Ecto neural progenitor cell (in vitro differentiated cells): ENCODE measurements around the gene ERVMER34-1.

Source experiments
- DNase-seq: peaks from one replicate; pipeline ENCODE4 v3.0.0-alpha.2; 2018; ENCODE audit warnings: low spot score

Gene ERVMER34-1

GRCh38 chr4:52718123-52718522 is 33.1 kb downstream of the ERVMER34-1 start:
- no peak for DNase-seq

DNA sequence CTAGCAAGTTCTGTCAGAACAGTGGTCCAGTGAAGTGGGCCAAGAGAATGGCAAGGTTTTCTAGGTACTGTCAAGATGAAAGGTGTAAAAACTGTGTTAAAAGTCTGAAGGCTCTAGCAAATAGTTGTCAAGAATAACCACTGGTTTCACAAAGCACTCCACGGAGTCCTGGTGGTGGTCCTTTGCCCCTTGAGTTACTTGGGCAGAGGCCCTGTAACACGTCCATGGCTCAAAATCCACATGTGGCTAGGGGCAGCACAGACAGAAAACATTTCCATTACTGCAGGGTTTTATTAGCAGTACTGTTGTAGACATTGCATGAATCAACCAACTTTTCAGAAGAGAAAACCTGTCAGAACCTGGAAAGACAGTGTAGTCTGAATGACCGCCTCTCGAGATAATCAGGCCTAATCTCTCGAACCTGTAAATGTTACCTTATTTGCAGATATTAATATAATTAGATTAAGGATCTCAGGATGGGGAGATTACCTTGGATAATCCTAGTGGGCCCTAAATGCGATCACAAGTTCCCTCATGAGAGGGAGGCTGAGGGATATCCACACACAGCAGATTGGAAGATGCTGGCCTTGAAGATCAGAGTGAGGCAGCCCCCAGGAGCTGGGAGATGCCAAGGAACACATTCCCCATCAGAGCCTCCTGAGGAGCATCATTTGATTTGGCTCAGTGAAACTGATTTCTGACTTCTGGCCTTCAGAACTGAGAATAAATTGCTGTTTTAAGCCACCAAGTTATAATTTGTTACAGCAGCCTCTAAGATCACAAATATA is 34.7 kb downstream of the ERVMER34-1 start:
- DNase-seq: no peak

DNA sequence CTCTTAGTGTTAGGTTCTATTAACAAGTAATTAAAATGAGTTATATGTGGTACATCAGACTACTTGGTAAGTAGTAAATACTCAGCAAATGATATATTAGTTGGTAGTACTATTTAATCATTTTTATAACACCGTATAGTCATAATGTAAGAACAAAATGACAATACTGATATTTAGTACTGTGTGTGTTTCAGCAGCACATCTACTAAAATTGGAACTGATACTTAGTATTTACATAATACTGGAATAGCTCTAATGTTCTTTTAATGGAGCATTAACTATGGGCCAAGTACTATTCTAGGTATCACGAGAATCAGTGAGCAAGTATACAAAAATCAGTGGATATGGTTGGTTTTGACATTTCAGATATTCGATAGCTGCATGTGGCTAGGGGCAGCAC is 35.3 kb downstream of the ERVMER34-1 start:
- DNase-seq: no peak

DNA sequence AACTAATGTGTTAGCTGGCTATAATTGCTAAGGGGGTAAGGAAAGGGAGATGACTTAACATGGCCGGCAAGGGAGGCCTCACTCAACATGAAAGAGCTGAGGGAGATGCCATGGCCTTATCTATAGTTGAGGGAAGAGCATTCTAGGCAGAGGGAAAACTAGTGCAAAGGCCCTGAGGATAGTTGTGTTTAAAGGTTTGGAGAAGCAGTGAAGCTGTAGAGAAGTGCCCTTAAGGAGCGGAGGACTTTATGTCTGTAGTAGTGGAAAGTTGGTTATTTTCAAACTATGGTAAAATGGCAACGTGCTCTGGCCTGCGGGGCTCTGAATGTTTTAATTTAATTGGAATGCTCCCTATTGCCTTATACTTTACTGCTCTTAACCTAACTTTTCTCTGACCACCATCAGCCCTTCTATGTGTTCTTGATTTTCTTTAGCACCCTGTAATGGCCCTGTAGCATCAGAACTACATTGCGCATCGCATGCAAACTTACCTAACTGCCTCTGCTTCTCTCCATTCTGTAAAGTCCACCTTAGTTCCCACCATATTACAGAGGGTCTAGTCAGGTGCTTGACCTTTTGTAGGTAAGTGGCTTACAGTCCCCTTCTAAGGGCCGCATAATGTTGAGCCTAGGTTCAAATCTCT is 35.8 kb downstream of the ERVMER34-1 start:
- no peak for DNase-seq

DNA sequence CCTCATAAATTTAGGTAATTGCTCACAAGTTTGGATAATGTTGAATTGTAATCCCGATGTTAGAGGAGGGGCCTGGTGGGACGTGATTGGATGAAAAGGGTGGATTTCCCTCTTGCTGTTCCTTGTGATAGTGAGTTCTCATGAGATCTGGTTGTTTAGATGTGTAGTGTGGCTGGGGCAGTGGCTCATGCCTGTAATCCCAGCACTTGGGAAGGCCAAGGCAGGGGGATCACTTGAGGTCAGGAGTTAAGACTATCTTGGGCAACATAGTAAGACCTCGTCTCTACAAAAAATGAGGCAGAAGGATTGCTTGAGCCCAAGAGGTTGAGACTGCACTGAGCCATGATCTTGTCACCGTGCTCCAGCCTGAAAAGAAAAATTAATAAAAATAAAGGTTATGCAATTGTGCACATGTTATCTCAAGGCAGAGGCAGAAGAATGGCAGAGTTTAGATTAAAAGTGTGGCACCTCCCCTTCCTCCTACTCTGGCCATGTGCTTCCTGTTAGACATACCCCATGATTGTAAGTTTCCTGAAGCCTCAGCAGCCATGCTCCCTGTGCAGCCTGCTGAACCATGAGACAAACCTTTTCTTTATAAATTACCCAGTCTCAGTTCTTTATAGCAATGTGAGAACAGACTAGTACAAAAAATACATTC is 36.5 kb downstream of the ERVMER34-1 start:
- DNase-seq: no peak

GRCh38 chr4:52713456-52713937 is 37.7 kb downstream of the ERVMER34-1 start:
- DNase-seq: no peak

DNA sequence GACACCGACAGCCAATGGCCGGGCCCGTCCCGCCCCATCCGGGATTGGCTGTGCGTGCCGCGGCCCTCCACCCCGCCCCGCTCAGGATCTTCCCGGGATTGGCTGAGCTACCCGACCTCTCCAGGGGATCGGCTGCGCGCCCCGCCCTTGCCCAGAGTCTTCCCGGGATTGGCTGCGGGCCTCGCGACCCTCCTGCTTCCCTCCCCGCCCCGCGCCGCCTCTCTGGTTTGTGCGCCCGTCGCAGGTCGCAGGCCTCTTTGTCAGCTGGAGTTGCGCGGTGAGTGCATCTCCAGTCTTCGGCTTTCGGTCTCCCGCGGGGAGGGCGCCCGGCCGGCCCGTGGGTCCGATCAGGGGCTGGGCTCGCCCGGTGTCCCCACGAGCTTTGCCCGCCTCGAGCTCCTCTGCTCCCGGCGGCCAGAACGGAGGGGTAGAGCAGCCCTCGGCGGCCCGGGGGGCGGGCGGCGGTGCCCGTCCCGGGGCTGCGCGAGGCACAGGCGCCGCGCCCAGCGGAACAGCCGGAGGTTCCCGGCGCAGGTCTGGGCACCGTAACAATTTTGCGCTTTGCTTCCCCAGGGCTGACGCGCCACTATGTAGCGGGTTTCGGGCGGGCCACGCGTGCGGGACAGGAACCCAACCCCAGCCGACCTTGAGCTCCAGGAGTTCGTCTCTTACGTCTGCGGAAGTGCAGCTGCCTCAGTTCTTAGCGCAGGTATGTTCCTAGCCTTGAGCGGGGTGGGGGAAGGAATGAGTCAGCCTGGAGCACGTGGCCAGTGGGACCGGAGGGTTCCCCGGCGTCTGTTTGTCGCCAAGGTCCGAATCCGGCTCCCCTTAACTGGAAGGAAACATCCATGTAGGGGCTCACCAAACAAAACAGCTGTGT is 38.7 kb downstream of the ERVMER34-1 start:
- peak; percentile 99 for DNase-seq

GRCh38 chr4:52711834-52712250 is 39.4 kb downstream of the ERVMER34-1 start:
- no peak for DNase-seq

DNA sequence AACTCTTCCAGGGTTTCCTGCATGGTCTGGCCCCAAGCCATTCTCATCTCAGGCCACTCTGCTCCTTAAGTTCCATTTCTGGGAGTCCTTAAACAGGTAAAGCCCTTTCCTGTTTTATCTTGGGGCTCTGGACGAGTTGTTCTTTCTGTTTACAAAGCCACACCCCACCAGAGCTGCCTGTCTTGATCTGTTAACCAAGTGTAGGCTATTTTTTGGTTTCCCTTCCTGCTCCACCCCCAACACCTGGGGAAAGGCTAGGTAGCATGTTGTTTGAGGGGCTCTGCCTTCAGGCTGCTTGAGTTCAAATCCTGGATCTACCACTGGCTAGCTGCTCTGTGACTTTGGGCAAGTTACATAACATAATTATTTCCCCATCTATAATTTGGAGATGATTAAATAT is 40.0 kb downstream of the ERVMER34-1 start:
- no peak for DNase-seq

DNA sequence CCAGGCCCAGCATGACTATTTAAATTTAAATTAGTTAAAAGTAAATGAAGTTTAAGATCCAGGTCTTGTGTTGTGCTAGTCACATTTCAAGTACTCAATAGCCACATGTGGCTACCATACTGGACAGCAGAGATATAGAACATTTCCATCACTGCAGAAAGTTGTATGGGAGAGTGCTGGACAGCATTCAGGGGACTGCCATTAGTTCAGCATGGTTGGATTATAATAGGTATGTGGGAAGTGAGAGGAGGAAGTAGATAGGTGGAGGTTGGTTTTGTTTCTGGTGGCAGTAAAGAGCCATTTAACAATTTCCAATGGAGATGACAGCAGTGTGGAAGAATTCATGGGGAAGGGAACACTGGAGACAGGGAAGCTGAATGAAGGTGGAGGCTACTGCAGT is 42.1 kb downstream of the ERVMER34-1 start:
- no peak for DNase-seq

- DNase-seq: no peak
Observed at GRCh38 chr4:52704661-52705060, 46.6 kb downstream of the ERVMER34-1 start.

DNA sequence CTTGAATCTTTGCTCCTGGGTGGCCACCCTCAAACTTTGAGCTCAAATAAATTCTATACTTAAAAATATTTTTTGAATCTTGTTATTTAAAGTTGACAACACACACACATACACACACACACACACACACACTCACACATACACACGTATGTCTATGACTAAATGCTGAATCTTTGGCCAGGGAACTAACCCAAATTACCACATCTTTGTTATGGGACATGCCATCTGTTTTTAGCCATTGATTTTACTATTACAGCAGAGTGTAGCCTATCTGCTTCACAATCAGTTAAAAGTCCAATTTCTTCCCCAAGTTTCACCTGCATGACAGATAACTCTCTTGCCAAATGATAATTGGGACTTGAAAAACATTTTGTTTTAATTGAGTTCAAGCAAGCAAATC is 47.1 kb downstream of the ERVMER34-1 start:
- DNase-seq: no peak

GRCh38 chr4:52701207-52701606 is 50.0 kb downstream of the ERVMER34-1 start:
- no peak for DNase-seq

DNA sequence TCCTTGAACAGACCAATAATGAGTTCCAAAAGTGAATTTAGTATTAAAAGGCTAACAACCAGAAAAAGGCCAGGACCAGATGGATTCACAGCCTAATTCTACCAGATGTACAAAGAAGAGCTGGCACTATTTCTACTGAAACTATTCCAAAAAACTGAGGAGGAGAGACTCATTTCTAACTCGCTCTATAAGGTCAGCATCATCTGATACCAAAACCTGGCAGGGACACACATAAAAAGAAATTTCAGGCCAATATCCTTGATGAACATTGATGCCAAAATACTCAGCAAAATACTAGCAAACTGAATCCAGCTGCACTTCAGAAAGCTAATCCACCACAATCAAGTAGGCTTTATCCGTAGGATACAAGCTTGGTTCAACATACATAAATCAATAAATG is 56.3 kb downstream of the ERVMER34-1 start:
- no peak for DNase-seq

GRCh38 chr4:52693492-52693891 is 57.7 kb downstream of the ERVMER34-1 start:
- DNase-seq: no peak
